ENCODE measurements around the gene ARHGAP20. TPM values are rescaled to one million over a fixed set of nuclear protein-coding genes. Genes with fewer than 3 reads are reported as not detected.

Gene ARHGAP20
- total RNA-seq, 2 donors from 2014 or later = 3.7 to 26.8 TPM

DNA sequence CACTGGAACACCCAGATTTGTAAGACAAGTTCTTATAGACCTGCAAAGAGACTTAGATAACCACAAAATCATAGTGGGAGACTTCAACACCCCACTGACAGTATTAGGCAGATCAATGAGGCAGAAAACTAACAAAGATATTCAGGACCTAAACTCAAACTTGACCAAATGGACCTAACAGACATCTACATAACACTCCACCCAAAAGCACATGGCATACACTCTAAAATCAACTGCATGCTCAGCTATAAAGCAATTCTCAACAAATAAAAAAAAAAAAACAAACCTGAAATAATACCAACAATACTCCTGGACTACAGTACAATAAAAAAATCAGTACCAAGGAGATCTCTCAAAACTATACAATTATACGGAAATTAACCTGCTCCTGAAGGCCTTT lies 167.5 kb downstream of the ARHGAP20 start:
- Histone ChIP-seq H3K27ac (no peak overlapping the region), H3K27me3 (replicated peaks; ENCODE audit: insufficient read depth) (no peaks in the 10 kb centered on the region), H3K9me3 (no peaks in the 10 kb centered on the region), H3K4me1 (replicated peaks) (no peaks in the 10 kb centered on the region), H3K4me3 (no peak overlapping the region), H3K36me3 (no peaks in the 10 kb centered on the region)
- intact Hi-C loops (cut with DNase I) = no loop called here
- TF ChIP-seq POLR2A (IDR thresholded peaks at IDR 0.05) (no peak), CTCF (IDR thresholded peaks at IDR 0.05) (no peak), POLR2AphosphoS5 (IDR thresholded peaks at IDR 0.05) (no peak)
- 87% methylated on average over 1 of the region's 1 CpG for WGBS
- no peak for DNase-seq (ENCODE audit: low spot score)

- no peak for DNase-seq (ENCODE audit: low spot score)
- Histone ChIP-seq H3K27me3 (replicated peaks; ENCODE audit: insufficient read depth) (no peaks in the 10 kb centered on the region), H3K9me3 (no peaks in the 10 kb centered on the region), H3K4me1 (replicated peaks) (no peaks in the 10 kb centered on the region), H3K4me3 (no peak overlapping the region), H3K36me3 (no peaks in the 10 kb centered on the region), H3K27ac (no peak overlapping the region)
- TF ChIP-seq POLR2A (IDR thresholded peaks at IDR 0.05) (no peak), POLR2AphosphoS5 (IDR thresholded peaks at IDR 0.05) (no peak), CTCF (IDR thresholded peaks at IDR 0.05) (no peak)
- intact Hi-C loops (cut with DNase I) = no loop called here
These were observed 174.1 kb downstream of the ARHGAP20 start for GRCh38 chr11:110538154-110538553.

GRCh38 chr11:110530900-110531741 lies 181.1 kb downstream of the ARHGAP20 start:
- no peak for TF ChIP-seq POLR2A (IDR thresholded peaks at IDR 0.05)
- no peak for TF ChIP-seq POLR2AphosphoS5 (IDR thresholded peaks at IDR 0.05)
- no peak for TF ChIP-seq CTCF (IDR thresholded peaks at IDR 0.05)
- H3K36me3 ChIP-seq = no peaks in the 10 kb centered on the region
- H3K27ac ChIP-seq = no peak overlapping the region
- DNase-seq (ENCODE audit: low spot score) = no peak
- no peaks in the 10 kb centered on the region for H3K9me3 ChIP-seq
- H3K4me1 ChIP-seq (replicated peaks) = no peaks in the 10 kb centered on the region
- WGBS = 67% methylated on average over 6 of the region's 6 CpGs
- intact Hi-C loops (cut with DNase I) = no loop called here
- no peak overlapping the region for H3K4me3 ChIP-seq
- no peaks in the 10 kb centered on the region for H3K27me3 ChIP-seq (replicated peaks; ENCODE audit: insufficient read depth)

GRCh38 chr11:110529043-110529442 lies 183.2 kb downstream of the ARHGAP20 start:
- DNase-seq (ENCODE audit: low spot score) = no peak
- H3K9me3 ChIP-seq = no peaks in the 10 kb centered on the region
- TF ChIP-seq POLR2AphosphoS5 (IDR thresholded peaks at IDR 0.05) (no peak), POLR2A (IDR thresholded peaks at IDR 0.05) (no peak), CTCF (IDR thresholded peaks at IDR 0.05) (no peak)
- intact Hi-C loops (cut with DNase I) = no loop called here
- H3K4me3 ChIP-seq = no peak overlapping the region
- no peaks in the 10 kb centered on the region for H3K27me3 ChIP-seq (replicated peaks; ENCODE audit: insufficient read depth)
- H3K36me3 ChIP-seq = no peaks in the 10 kb centered on the region
- no peak overlapping the region for H3K27ac ChIP-seq
- H3K4me1 ChIP-seq (replicated peaks) = no peaks in the 10 kb centered on the region

- TF ChIP-seq POLR2A (IDR thresholded peaks at IDR 0.05) (no peak), CTCF (IDR thresholded peaks at IDR 0.05) (no peak), POLR2AphosphoS5 (IDR thresholded peaks at IDR 0.05) (no peak)
- WGBS = 95% methylated on average over 1 of the region's 1 CpG
- Histone ChIP-seq H3K27me3 (replicated peaks; ENCODE audit: insufficient read depth) (no peaks in the 10 kb centered on the region), H3K9me3 (no peaks in the 10 kb centered on the region), H3K4me3 (no peak overlapping the region), H3K27ac (no peak overlapping the region), H3K36me3 (no peaks in the 10 kb centered on the region), H3K4me1 (replicated peaks) (no peaks in the 10 kb centered on the region)
- DNase-seq (ENCODE audit: low spot score) = no peak
- intact Hi-C loops (cut with DNase I) = no loop called here
These were observed 185.1 kb downstream of the ARHGAP20 start for GRCh38 chr11:110527146-110527545.

Measured in prostate gland (tissue), 2 donors.